NB4 (cell line): ENCODE data around the gene EEF1A2.

ENCODE experiments used
- DNase-seq: peaks from one replicate; pipeline ENCODE4 v3.0.0; 2010; ENCODE audit warnings: low read depth
- H3K4me3 ChIP-seq: one replicate; pipeline ENCODE4 v1.5.1; 2011; ENCODE audit warnings: mild to moderate bottlenecking, low read depth, low read length, moderate library complexity
- MYC ChIP-seq: IDR thresholded peaks from 2 replicates; pipeline ENCODE4 v1.6.1; 2011; ENCODE audit warnings: low read depth, low read length
- POLR2A ChIP-seq: IDR thresholded peaks from 2 replicates; pipeline ENCODE4 v1.6.1; 2011; ENCODE audit warnings: mild to moderate bottlenecking; ENCODE audit not compliant: insufficient read length; ENCODE audit errors: extremely low read depth
- TF ChIP-seq, protein P1 (sequence below): IDR thresholded peaks from 2 replicates; pipeline ENCODE4 v1.6.1; 2011; ENCODE audit warnings: low read depth, low read length
- TF ChIP-seq, protein P2 (sequence below): IDR thresholded peaks from one replicate; pipeline ENCODE4 v1.5.1; 2012; ENCODE audit warnings: low read depth, low read length

The EEF1A2 gene

GRCh38 chr20:63471981-63472831 lies 26.7 kb downstream of the EEF1A2 start, which contains the start of gene KCNQ2:
Gene KCNQ2 (minus strand): TSS chr20:63472655. CDS start chr20:63472463, 192 bp downstream.
- no peak for DNase-seq
- H3K4me3 ChIP-seq, result no peak within 1 kb of the TSS
- TF ChIP-seq, protein P1, sequence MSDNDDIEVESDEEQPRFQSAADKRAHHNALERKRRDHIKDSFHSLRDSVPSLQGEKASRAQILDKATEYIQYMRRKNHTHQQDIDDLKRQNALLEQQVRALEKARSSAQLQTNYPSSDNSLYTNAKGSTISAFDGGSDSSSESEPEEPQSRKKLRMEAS, result no peak
- TF ChIP-seq POLR2A, result no peak
- TF ChIP-seq, protein P2, sequence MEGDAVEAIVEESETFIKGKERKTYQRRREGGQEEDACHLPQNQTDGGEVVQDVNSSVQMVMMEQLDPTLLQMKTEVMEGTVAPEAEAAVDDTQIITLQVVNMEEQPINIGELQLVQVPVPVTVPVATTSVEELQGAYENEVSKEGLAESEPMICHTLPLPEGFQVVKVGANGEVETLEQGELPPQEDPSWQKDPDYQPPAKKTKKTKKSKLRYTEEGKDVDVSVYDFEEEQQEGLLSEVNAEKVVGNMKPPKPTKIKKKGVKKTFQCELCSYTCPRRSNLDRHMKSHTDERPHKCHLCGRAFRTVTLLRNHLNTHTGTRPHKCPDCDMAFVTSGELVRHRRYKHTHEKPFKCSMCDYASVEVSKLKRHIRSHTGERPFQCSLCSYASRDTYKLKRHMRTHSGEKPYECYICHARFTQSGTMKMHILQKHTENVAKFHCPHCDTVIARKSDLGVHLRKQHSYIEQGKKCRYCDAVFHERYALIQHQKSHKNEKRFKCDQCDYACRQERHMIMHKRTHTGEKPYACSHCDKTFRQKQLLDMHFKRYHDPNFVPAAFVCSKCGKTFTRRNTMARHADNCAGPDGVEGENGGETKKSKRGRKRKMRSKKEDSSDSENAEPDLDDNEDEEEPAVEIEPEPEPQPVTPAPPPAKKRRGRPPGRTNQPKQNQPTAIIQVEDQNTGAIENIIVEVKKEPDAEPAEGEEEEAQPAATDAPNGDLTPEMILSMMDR, result no peak
- no peak for TF ChIP-seq MYC

GRCh38 chr20:63471717-63471980 lies 27.2 kb downstream of the EEF1A2 start:
- DNase-seq, result no peak
- H3K4me3 ChIP-seq, result no peak overlapping the region
- TF ChIP-seq POLR2A (no peak), MYC (no peak)
- TF ChIP-seq, protein P2, result no peak
- TF ChIP-seq, protein P1, result no peak

DNA sequence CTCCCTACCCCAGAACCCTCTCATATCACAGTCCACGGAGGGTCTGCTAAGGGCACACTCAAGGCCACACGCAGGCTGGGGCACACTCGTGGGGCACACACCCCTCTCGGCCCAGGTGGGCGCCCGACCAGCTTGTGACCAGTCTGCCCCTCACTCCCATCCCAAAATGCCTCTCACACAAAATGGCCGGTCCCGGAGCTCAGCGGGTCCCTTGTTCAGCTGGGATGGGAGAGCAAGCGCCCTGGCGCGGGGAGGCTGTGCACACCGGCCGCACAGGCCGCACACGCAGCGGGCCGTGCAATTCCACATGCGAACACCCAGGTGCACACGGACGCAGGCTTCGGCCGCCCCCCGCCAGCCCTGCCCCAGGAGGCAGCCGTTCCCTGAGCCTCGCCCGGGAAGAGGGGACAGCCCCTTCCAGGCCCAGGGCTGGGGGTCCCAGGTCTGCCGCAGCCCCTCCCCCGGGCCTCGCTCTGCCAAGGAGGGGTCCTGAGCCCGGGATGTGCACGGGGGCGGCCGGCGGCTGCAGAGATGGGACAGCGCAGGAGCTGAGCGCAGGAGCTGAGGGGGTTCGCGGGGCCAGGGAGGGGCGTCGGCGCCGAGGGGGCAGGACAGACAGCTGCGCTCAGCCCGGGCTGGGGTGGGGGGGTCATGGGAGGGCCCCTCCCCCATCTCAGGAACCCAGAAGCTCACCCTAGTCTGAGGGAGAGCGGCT lies 27.7 kb downstream of the EEF1A2 start:
- no peak for DNase-seq
- TF ChIP-seq POLR2A (no peak), MYC (no peak)
- TF ChIP-seq, protein P2, result no peak
- TF ChIP-seq, protein P1, result no peak
- H3K4me3 ChIP-seq, result no peak overlapping the region

DNA sequence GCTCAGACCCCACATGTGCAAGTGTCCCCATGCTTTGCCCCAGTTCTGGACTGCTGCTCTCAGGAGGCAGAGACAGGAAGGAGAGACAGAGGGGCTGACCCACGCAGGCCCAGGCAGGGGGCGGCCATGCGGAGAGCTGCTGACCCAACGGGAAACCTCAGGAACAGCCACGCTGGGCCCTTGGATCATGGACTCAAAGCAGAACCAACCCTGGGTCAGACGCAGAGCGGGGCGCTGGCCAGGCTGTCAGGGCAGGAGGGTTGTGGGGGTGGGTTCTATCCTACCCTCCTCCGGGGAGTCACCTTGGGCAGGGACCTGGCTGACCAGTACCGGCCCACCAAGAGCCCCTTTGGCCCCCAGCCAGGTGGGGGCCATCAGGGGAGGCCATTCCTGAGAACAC lies 28.5 kb downstream of the EEF1A2 start:
- no peak for TF ChIP-seq POLR2A
- TF ChIP-seq, protein P2, result no peak
- TF ChIP-seq, protein P1, result no peak
- no peak for TF ChIP-seq MYC
- H3K4me3 ChIP-seq, result no peak overlapping the region
- DNase-seq, result no peak

DNA sequence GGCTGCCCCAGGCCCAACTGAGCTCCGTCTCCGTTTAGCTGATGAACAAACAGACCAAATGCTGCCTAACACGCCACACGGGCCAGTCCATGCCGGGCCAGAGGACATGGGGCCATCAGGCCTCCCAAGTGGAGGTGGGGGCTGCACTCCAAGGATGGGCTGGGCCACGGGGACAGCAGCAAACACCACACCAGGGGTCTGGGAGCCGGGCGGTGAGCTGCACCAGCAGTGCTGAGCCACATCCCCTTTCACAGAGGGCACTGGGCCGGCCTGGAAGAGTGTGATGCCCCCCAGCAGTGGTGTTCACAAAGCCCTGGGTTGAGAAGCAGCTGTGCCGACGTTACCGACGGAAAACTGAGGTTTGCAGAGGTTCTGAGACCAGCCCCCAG lies 29.2 kb downstream of the EEF1A2 start:
- TF ChIP-seq POLR2A (no peak), MYC (no peak)
- TF ChIP-seq, protein P1, result no peak
- TF ChIP-seq, protein P2, result no peak
- no peak overlapping the region for H3K4me3 ChIP-seq
- no peak for DNase-seq
